Neuronal stem cell (in vitro differentiated cells): ENCODE data around the gene DPH1.
A peak's percentile ranks its signal among the peaks of the same experiment; 100 is the strongest.

ENCODE experiments used
- DNase-seq: peaks from one replicate; pipeline ENCODE4 v3.0.0-alpha.2; 2013; ENCODE audit warnings: low spot score
- H2AFZ ChIP-seq: one replicate; pipeline ENCODE4 v1.6.1; 2013; ENCODE audit warnings: mild to moderate bottlenecking, low read length, inconsistent platforms
- H2AK5ac ChIP-seq: 2 replicates; pipeline ENCODE4 v1.6.1; 2013; ENCODE audit warnings: low read depth, mild to moderate bottlenecking, inconsistent platforms, low read length, moderate library complexity, mixed read lengths
- H2BK120ac ChIP-seq: 2 replicates; pipeline ENCODE4 v1.6.1; 2013; ENCODE audit warnings: low read depth, mild to moderate bottlenecking, inconsistent platforms, low read length, moderate library complexity, mixed read lengths
- H2BK12ac ChIP-seq: one replicate; pipeline ENCODE4 v1.6.1; 2013; ENCODE audit warnings: low read length, inconsistent platforms
- H2BK15ac ChIP-seq: 2 replicates; pipeline ENCODE4 v1.6.1; 2013; ENCODE audit warnings: mild to moderate bottlenecking, low read length, inconsistent platforms, mixed read lengths
- H2BK5ac ChIP-seq: one replicate; pipeline ENCODE4 v1.6.1; 2013; ENCODE audit warnings: inconsistent platforms, mild to moderate bottlenecking, low read length, moderate library complexity
- H3K14ac ChIP-seq: one replicate; pipeline ENCODE4 v1.6.1; 2013; ENCODE audit warnings: low read length, inconsistent platforms
- H3K18ac ChIP-seq: 2 replicates; pipeline ENCODE4 v1.6.1; 2013; ENCODE audit warnings: low read length, inconsistent platforms
- H3K23ac ChIP-seq: 2 replicates; pipeline ENCODE4 v1.6.1; 2013; ENCODE audit warnings: low read depth, mild to moderate bottlenecking, mixed read lengths, low read length, inconsistent platforms; ENCODE audit not compliant: poor library complexity
- H3K27ac ChIP-seq: replicated peaks from 3 replicates; pipeline ENCODE4 v1.5.1; 2013; ENCODE audit warnings: low read length, inconsistent platforms
- H3K27me3 ChIP-seq, 3 experiments: 2 replicates each; pipeline ENCODE4 v1.6.1; 2013; ENCODE audit warnings: low read length in 3 of 3, mild to moderate bottlenecking in 2 of 3, inconsistent platforms in 1 of 3, low read depth in 1 of 3, mixed read lengths in 1 of 3, moderate library complexity in 1 of 3; ENCODE audit not compliant: control insufficient read depth in 3 of 3, insufficient read depth in 3 of 3
- H3K36me3 ChIP-seq, 2 donors: replicated peaks in 1 of 2; 2 replicates each; pipeline ENCODE4 v1.6.1; 2013; ENCODE audit warnings: low read length in 2 of 2; ENCODE audit not compliant: control insufficient read depth in 2 of 2, insufficient read depth in 2 of 2
- H3K4ac ChIP-seq: 2 replicates; pipeline ENCODE4 v1.6.1; 2013; ENCODE audit warnings: inconsistent platforms, mild to moderate bottlenecking, low read length, moderate library complexity
- H3K4me1 ChIP-seq, 2 donors: 1 replicate in 1 of 2; 2 replicates in 1 of 2; pipeline ENCODE4 v1.6.1; 2013; ENCODE audit warnings: low read length in 2 of 2, low read depth in 1 of 2; ENCODE audit not compliant: control insufficient read depth in 2 of 2, insufficient read depth in 1 of 2
- H3K4me2 ChIP-seq: one replicate; pipeline ENCODE4 v1.6.1; 2013; ENCODE audit warnings: mild to moderate bottlenecking, low read length, inconsistent platforms; ENCODE audit not compliant: insufficient read depth, poor library complexity, severe bottlenecking
- H3K4me3 ChIP-seq, 2 donors: 2 replicates each; pipeline ENCODE4 v1.5.1; 2013; ENCODE audit warnings: low read length in 2 of 2, mild to moderate bottlenecking in 2 of 2, inconsistent platforms in 1 of 2, moderate library complexity in 1 of 2
- H3K79me1 ChIP-seq: one replicate; pipeline ENCODE4 v1.6.1; 2013; ENCODE audit warnings: low read depth, mild to moderate bottlenecking, inconsistent platforms, low read length, moderate library complexity
- H3K9ac ChIP-seq: one replicate; pipeline ENCODE4 v1.6.1; 2013; ENCODE audit warnings: mild to moderate bottlenecking, low read depth, low read length, inconsistent platforms; ENCODE audit not compliant: poor library complexity
- H3K9me3 ChIP-seq, 2 donors: replicated peaks in 1 of 2; 2 replicates each; pipeline versions ENCODE3 to v1.6.1; 2013; ENCODE audit warnings: low read length in 2 of 2, mild to moderate bottlenecking in 2 of 2, inconsistent platforms in 1 of 2, low read depth in 1 of 2, mixed read lengths in 1 of 2, moderate library complexity in 1 of 2; ENCODE audit not compliant: control insufficient read depth in 2 of 2, insufficient read depth in 1 of 2
- H4K8ac ChIP-seq: one replicate; pipeline ENCODE4 v1.6.1; 2013; ENCODE audit warnings: low read depth, mild to moderate bottlenecking, inconsistent platforms, low read length, moderate library complexity
- H4K91ac ChIP-seq: one replicate; pipeline ENCODE4 v1.6.1; 2013; ENCODE audit warnings: low read length, low read depth, mild to moderate bottlenecking, inconsistent platforms; ENCODE audit not compliant: poor library complexity
- WGBS, 2 donors: extraction: QIAGEN DNeasy Blood & Tissue Kit; methylation state at CpG; one replicate each; pipeline ENCODE4 v1.1.7; 2013; ENCODE audit warnings: missing lambda C conversion rate in 2 of 2, mixed read lengths in 1 of 2; ENCODE audit not compliant: insufficient read length in 2 of 2, insufficient replicate concordance in 1 of 2; ENCODE audit errors: extremely low coverage in 2 of 2; 5-methylcytosine and 5-hydroxymethylcytosine counted together

Gene DPH1

DNA sequence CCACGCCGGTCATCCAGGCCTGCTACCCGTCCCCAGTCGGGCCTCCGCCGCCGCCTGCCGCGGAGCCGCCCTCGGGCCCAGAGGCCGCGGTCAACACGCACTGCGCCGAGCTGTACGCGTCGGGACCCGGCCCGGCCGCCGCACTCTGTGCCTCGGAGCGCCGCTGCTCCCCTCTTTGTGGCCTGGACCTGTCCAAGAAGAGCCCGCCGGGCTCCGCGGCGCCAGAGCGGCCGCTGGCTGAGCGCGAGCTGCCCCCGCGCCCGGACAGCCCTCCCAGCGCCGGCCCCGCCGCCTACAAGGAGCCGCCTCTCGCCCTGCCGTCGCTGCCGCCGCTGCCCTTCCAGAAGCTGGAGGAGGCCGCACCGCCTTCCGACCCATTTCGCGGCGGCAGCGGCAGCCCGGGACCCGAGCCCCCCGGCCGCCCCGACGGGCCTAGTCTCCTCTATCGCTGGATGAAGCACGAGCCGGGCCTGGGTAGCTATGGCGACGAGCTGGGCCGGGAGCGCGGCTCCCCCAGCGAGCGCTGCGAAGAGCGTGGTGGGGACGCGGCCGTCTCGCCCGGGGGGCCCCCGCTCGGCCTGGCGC, 27.3 kb downstream of the DPH1 start:
- no peak overlapping the region for H2BK12ac ChIP-seq
- peak overlapping the region; percentile 71 for H3K14ac ChIP-seq
- H2BK5ac ChIP-seq: no peak overlapping the region
- H3K9me3 ChIP-seq: peaks cover 0 to 7% of the 10 kb centered on the region in 2 donors
- H2BK120ac ChIP-seq: no peak overlapping the region
- H4K91ac ChIP-seq: no peak overlapping the region
- H2AFZ ChIP-seq: no peak overlapping the region
- H3K4me3 ChIP-seq: peak overlapping the region in 1 of 2 donors; percentile 38
- peaks cover 5 to 30% of the 10 kb centered on the region in 2 donors for H3K36me3 ChIP-seq
- H3K9ac ChIP-seq: peak overlapping the region; percentile 70
- H2AK5ac ChIP-seq: peak overlapping the region; percentile 56
- peak overlapping the region; percentile 87 for H3K18ac ChIP-seq
- H3K27me3 ChIP-seq: peaks cover 0 to 84% (median 63%) of the 10 kb centered on the region in 3 experiments
- H3K79me1 ChIP-seq: peaks cover 3% of the 10 kb centered on the region
- H3K4me2 ChIP-seq: peak overlapping the region; percentile 49
- no peak overlapping the region for H2BK15ac ChIP-seq
- peaks cover 5 to 13% of the 10 kb centered on the region in 2 donors for H3K4me1 ChIP-seq
- H3K23ac ChIP-seq: no peak overlapping the region
- no peak overlapping the region for H3K27ac ChIP-seq
- no CpG with 5 or more reads among the region's 81 CpGs for WGBS, 2 donors
- no peak for DNase-seq
- no peak overlapping the region for H4K8ac ChIP-seq
- no peak overlapping the region for H3K4ac ChIP-seq

GRCh38 chr17:2057760-2058585, 28.0 kb downstream of the DPH1 start:
- no CpG with 5 or more reads among the region's 98 CpGs for WGBS, 2 donors
- Histone ChIP-seq H3K4me2 (peak overlapping the region; percentile 49), H2BK5ac (no peak overlapping the region), H2AK5ac (peak overlapping the region; percentile 56), H2BK15ac (no peak overlapping the region), H3K79me1 (peaks cover 3% of the 10 kb centered on the region), H4K8ac (no peak overlapping the region), H3K27me3 (peaks cover 0 to 82% (median 63%) of the 10 kb centered on the region in 3 experiments), H4K91ac (no peak overlapping the region), H3K4ac (no peak overlapping the region), H3K23ac (peak overlapping the region; percentile 83), H3K18ac (peak overlapping the region; percentile 87), H3K9me3 (peaks cover 0 to 7% of the 10 kb centered on the region in 2 donors), H3K14ac (peak overlapping the region; percentile 63), H3K36me3 (peaks cover 5 to 33% of the 10 kb centered on the region in 2 donors), H3K4me3 (peak overlapping the region in 1 of 2 donors; percentile 64), H2BK120ac (no peak overlapping the region), H2AFZ (no peak overlapping the region), H3K4me1 (peaks cover 11 to 17% of the 10 kb centered on the region in 2 donors), H2BK12ac (no peak overlapping the region), H3K9ac (peak overlapping the region; percentile 77), H3K27ac (no peak overlapping the region)
- DNase-seq: no peak

DNA sequence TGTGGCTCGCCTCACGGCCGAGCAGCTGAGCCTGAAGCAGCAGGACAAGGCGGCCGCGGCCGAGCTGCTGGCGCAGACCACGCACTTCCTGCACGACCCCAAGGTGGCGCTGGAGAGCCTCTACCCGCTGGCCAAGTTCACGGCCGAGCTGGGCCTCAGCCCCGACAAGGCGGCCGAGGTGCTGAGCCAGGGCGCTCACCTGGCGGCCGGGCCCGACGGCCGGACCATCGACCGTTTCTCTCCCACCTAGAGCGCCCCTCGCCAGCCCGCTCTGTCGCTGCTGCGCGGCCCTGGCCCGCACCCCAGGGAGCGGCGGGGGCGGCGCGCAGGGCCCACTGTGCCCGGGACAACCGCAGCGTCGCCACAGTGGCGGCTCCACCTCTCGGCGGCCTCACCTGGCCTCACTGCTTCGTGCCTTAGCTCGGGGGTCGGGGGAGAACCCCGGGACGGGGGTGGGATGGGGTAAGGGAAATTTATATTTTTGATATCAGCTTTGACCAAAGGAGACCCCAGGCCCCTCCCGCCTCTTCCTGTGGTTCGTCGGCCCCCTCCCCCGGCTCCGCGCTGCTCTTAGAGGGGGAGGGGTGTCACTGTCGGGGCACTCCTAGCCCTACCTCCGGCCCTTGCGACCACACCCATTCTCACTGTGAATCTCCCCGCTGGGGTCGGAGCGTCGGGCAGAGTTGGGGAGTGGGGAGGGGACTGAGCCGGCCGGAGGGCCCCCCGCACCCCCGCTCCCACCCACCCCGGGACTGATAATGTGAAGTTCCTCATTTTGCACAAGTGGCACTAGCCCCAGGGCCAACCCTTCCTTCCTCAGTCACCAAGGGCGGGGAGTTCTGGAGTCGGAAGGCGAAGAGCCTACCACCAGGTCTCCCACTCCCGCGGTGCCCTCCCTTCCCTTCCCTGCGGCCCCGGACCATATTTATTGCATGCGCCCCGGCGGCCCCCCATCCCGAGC, 28.9 kb downstream of the DPH1 start:
- H4K8ac ChIP-seq: no peak overlapping the region
- H3K14ac ChIP-seq: no peak overlapping the region
- no CpG with 5 or more reads among the region's 78 CpGs for WGBS, 2 donors
- H2BK5ac ChIP-seq: no peak overlapping the region
- no peak overlapping the region for H4K91ac ChIP-seq
- no peak for DNase-seq
- H3K4me1 ChIP-seq: peaks cover 14 to 19% of the 10 kb centered on the region in 2 donors
- H3K9me3 ChIP-seq: peaks cover 0 to 7% of the 10 kb centered on the region in 2 donors
- H2AFZ ChIP-seq: no peak overlapping the region
- no peak overlapping the region for H2BK12ac ChIP-seq
- no peak overlapping the region for H3K27ac ChIP-seq
- peaks cover 0 to 73% (median 57%) of the 10 kb centered on the region in 3 experiments for H3K27me3 ChIP-seq
- no peak overlapping the region for H3K9ac ChIP-seq
- H3K4me2 ChIP-seq: peak overlapping the region; percentile 11
- no peak overlapping the region for H3K4me3 ChIP-seq
- peak overlapping the region; percentile 17 for H3K18ac ChIP-seq
- no peak overlapping the region for H3K4ac ChIP-seq
- no peak overlapping the region for H2BK120ac ChIP-seq
- H3K79me1 ChIP-seq: peaks cover 3% of the 10 kb centered on the region
- H3K23ac ChIP-seq: peak overlapping the region; percentile 83
- H3K36me3 ChIP-seq: peaks cover 9 to 41% of the 10 kb centered on the region in 2 donors
- no peak overlapping the region for H2BK15ac ChIP-seq
- H2AK5ac ChIP-seq: peak overlapping the region; percentile 37
